Tibial nerve (tissue), 3 donors: ENCODE results near the gene TMEM91.

Experiments
- CTCF ChIP-seq, 5 experiments: fragments of 200-600 bp in 3 of 5; fragments of 450-650 bp in 2 of 5; sonication (generic) in 3 of 5; IDR thresholded peaks; one replicate each; pipeline ENCODE4 v1.5.1; 2016 to 2019; ENCODE audit warnings: antibody characterized with exemption in 5 of 5, mild to moderate bottlenecking in 3 of 5, moderate library complexity in 2 of 5
- POLR2A ChIP-seq, 2 donors: fragments of 450-650 bp; IDR thresholded peaks; one replicate each; pipeline ENCODE4 v1.6.1; 2017; ENCODE audit warnings: antibody characterized with exemption in 2 of 2, mild to moderate bottlenecking in 2 of 2, moderate library complexity in 2 of 2

DNA sequence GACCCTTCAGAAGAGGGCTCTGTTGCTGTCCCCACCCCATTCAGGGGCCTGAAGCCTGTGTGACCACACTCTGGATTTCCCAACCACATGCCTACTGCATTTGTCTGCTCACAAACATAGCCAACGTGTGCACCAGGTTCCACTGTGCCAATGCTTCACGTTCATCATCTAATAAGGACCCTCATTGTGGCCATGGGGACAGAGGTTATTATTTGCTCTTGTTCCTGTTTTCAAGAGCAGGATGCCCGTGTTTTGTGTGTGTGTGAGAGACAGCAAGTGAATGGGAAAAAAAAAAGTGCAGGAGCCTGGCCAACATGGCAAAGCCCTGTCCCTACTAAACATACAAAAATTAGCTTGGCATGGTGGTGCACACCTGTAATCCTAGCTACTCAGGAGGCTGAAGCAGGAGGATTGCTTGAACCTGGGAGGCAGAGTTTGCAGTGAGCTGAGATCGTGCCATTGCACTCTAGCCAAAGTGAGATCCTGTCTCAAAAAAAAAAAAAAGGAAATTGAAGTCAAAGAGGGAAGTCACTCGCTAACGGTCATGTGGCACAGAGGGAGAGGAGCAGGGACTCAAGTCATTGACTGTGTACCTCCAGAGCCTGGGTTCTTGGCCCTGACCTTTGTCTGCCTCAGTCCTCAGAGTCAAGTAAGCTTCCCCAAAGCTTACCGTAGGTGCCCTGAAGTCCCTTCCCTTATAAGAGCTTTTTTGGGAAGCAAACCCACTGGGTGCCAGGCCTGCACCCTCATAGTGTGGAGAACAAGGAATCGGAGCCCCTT is 44.0 kb downstream of the TMEM91 start:
- TF ChIP-seq CTCF (IDR thresholded peaks at IDR 0.05) = no peak
- no peak for TF ChIP-seq POLR2A (IDR thresholded peaks at IDR 0.05)
